Keratinocyte (primary cell): ENCODE data around the gene ABAT. TPM values are rescaled to one million over a fixed set of nuclear protein-coding genes. Genes with fewer than 3 reads are reported as not detected.

ENCODE experiments used
- DNase-seq: peaks from one replicate; pipeline ENCODE4 v3.0.0-alpha.2; 2011; ENCODE audit warnings: low read depth, missing footprints, low spot score
- FAIRE-seq: peaks from 2 replicates; lab custom pipeline; 2011; peaks lifted over from hg19 to GRCh38; lab: Jason Lieb, UNC
- H2AFZ ChIP-seq: 2 replicates; pipeline ENCODE4 v1.6.0; 2012; ENCODE audit warnings: low read length, control low read depth, inconsistent platforms; ENCODE audit not compliant: control insufficient read depth
- H3K27ac ChIP-seq: 2 replicates; pipeline ENCODE4 v1.5.1; 2011; ENCODE audit warnings: low read length; ENCODE audit not compliant: control insufficient read depth, insufficient read depth
- H3K27me3 ChIP-seq: 3 replicates; pipeline ENCODE4 v1.6.0; 2011; ENCODE audit warnings: low read length; ENCODE audit not compliant: control insufficient read depth, insufficient read depth; ENCODE audit errors: extremely low read depth
- H3K36me3 ChIP-seq, 2 experiments: 2 replicates in 1 of 2; 3 replicates in 1 of 2; pipeline ENCODE4 v1.5.1; 2011; ENCODE audit warnings: low read length in 2 of 2, mild to moderate bottlenecking in 1 of 2; ENCODE audit not compliant: control insufficient read depth in 2 of 2, insufficient read depth in 2 of 2; ENCODE audit errors: extremely low read depth in 1 of 2
- H3K4me1 ChIP-seq: 3 replicates; pipeline ENCODE4 v1.5.1; 2011; ENCODE audit warnings: low read length; ENCODE audit not compliant: control insufficient read depth, insufficient read depth; ENCODE audit errors: extremely low read depth
- H3K4me2 ChIP-seq: 3 replicates; pipeline ENCODE4 v1.6.0; 2011; ENCODE audit warnings: low read depth, low read length; ENCODE audit not compliant: control insufficient read depth, insufficient read depth; ENCODE audit errors: extremely low read depth
- H3K4me3 ChIP-seq, 3 experiments: fragments of 200-600 bp in 1 of 3; sonication (generic) in 1 of 3; 2 replicates in 2 of 3; 3 replicates in 1 of 3; pipeline ENCODE4 v1.5.1; 2011 to 2016; ENCODE audit warnings: low read length in 3 of 3, mild to moderate bottlenecking in 3 of 3, control low read depth in 2 of 3, inconsistent platforms in 1 of 3, low read depth in 1 of 3, mixed read lengths in 1 of 3, mixed run types in 1 of 3, moderate library complexity in 1 of 3; ENCODE audit not compliant: control insufficient read depth in 2 of 3, insufficient read depth in 2 of 3; ENCODE audit errors: extremely low read depth in 1 of 3
- H3K79me2 ChIP-seq: 2 replicates; pipeline ENCODE4 v1.6.0; 2012; ENCODE audit warnings: low read length; ENCODE audit not compliant: control insufficient read depth, insufficient read depth
- H3K9ac ChIP-seq: 3 replicates; pipeline ENCODE4 v1.6.0; 2011; ENCODE audit warnings: low read length; ENCODE audit not compliant: control insufficient read depth, insufficient read depth; ENCODE audit errors: extremely low read depth
- H3K9me1 ChIP-seq: 3 replicates; pipeline ENCODE4 v1.6.0; 2011; ENCODE audit warnings: low read length; ENCODE audit not compliant: control insufficient read depth, insufficient read depth; ENCODE audit errors: extremely low read depth
- H3K9me3 ChIP-seq: 2 replicates; pipeline ENCODE4 v1.5.1; 2012; ENCODE audit warnings: low read depth, low read length; ENCODE audit not compliant: control insufficient read depth
- H4K20me1 ChIP-seq: 3 replicates; pipeline ENCODE4 v1.6.0; 2011; ENCODE audit warnings: low read length; ENCODE audit not compliant: control insufficient read depth, insufficient read depth; ENCODE audit errors: extremely low read depth
- CTCF ChIP-seq, 3 experiments: IDR thresholded peaks in 1 of 3; conservative IDR thresholded peaks in 1 of 3; optimal IDR thresholded peaks in 1 of 3; 2 replicates in 2 of 3; 3 replicates in 1 of 3; pipeline versions ENCODE3 to v1.5.1; 2011; ENCODE audit warnings: low read length in 3 of 3, mild to moderate bottlenecking in 3 of 3, moderate library complexity in 2 of 3, control low read depth in 1 of 3, inconsistent platforms in 1 of 3; ENCODE audit not compliant: insufficient read depth in 2 of 3; ENCODE audit errors: extremely low read depth in 1 of 3
- EZH2 ChIP-seq: IDR thresholded peaks from one replicate; pipeline ENCODE4 v1.6.1; 2012; ENCODE audit warnings: inconsistent platforms, mild to moderate bottlenecking, low read length, moderate library complexity
- dilution Hi-C: fragments of 300-500 bp; cut with MboI; formaldehyde crosslinking; loops from one replicate; pipeline ENCODE4 v1.7.0; 2020; ENCODE audit warnings: low sequenced_read_pairs; ENCODE audit not compliant: extremely low pct_ligation_motif_present
- polyA plus RNA-seq, 5 experiments: library from polyadenylated mRNA; depleted of rRNA in 3 of 5; stranded (reverse) in 3 of 5; stranded (forward) in 1 of 5; unstranded in 1 of 5; fragments of >200 nt; gene quantifications; 1 replicate in 1 of 5; 2 replicates in 3 of 5; 3 replicates in 1 of 5; pipeline versions ENCODE4 v1.2.1 to v1.2.3, GENCODE V29; 2011 to 2012; ENCODE audit warnings: missing spikeins in 2 of 5, low read depth in 1 of 5, low replicate concordance in 1 of 5

Gene ABAT
- polyA plus RNA-seq, 1 donor (not counting 4 experiments of a cell fraction or from before 2014, with no cell fraction given), result 13.7 TPM

GRCh38 chr16:8713635-8714172 lies 39.3 kb downstream of the ABAT start:
- peaks cover 4% of the 10 kb centered on the region for H3K9me3 ChIP-seq
- no peaks in the 10 kb centered on the region for H3K79me2 ChIP-seq
- H4K20me1 ChIP-seq, result no peaks in the 10 kb centered on the region
- DNase-seq, result no peak
- H3K9me1 ChIP-seq, result no peaks in the 10 kb centered on the region
- no peak overlapping the region for H3K9ac ChIP-seq
- no peak overlapping the region for H3K4me3 ChIP-seq
- H3K4me1 ChIP-seq, result no peaks in the 10 kb centered on the region
- H2AFZ ChIP-seq, result no peak overlapping the region
- H3K27me3 ChIP-seq, result no peaks in the 10 kb centered on the region
- no peaks in the 10 kb centered on the region for H3K36me3 ChIP-seq
- TF ChIP-seq EZH2, result no peak
- H3K27ac ChIP-seq, result no peak overlapping the region
- FAIRE-seq, result no peak
- dilution Hi-C loops, result no loop called here
- no peak overlapping the region for H3K4me2 ChIP-seq

- no peaks in the 10 kb centered on the region for H3K36me3 ChIP-seq
Measured at GRCh38 chr16:8714174-8714573, 39.8 kb downstream of the ABAT start.

GRCh38 chr16:8714807-8715206 lies 40.4 kb downstream of the ABAT start:
- Histone ChIP-seq H3K27me3 (no peaks in the 10 kb centered on the region), H3K9me1 (no peaks in the 10 kb centered on the region)

More at GRCh38 chr16:8714174-8714573, 39.8 kb downstream of the ABAT start:
- Histone ChIP-seq H3K27me3 (no peaks in the 10 kb centered on the region), H3K4me3 (no peak overlapping the region), H4K20me1 (no peaks in the 10 kb centered on the region), H3K79me2 (no peaks in the 10 kb centered on the region), H3K4me2 (no peak overlapping the region), H3K27ac (no peak overlapping the region), H2AFZ (no peak overlapping the region), H3K4me1 (no peaks in the 10 kb centered on the region), H3K9me1 (no peaks in the 10 kb centered on the region), H3K9me3 (peaks cover 4% of the 10 kb centered on the region), H3K9ac (no peak overlapping the region)
- dilution Hi-C loops, result no loop called here
- DNase-seq (no peak), FAIRE-seq (no peak)
- no peak for TF ChIP-seq EZH2

More at GRCh38 chr16:8714807-8715206, 40.4 kb downstream of the ABAT start:
- Histone ChIP-seq H3K4me3 (no peak overlapping the region), H3K4me2 (no peak overlapping the region), H4K20me1 (no peaks in the 10 kb centered on the region), H3K4me1 (no peaks in the 10 kb centered on the region), H3K79me2 (no peaks in the 10 kb centered on the region), H3K36me3 (no peaks in the 10 kb centered on the region), H3K9me3 (peaks cover 4% of the 10 kb centered on the region), H3K9ac (no peak overlapping the region), H2AFZ (no peak overlapping the region), H3K27ac (no peak overlapping the region)
- TF ChIP-seq EZH2 (no peak), CTCF (optimal IDR thresholded peaks at IDR 0.05 in 1 of 3, IDR thresholded peaks at IDR 0.05 in 1 of 3, conservative IDR thresholded peaks at IDR 0.05 in 1 of 3; ENCODE audit: extremely low read depth in 1 of 3, insufficient read depth in 2 of 3, low read length in 3 of 3) (no peak)
- DNase-seq (no peak), FAIRE-seq (no peak)
- dilution Hi-C loops, result no loop called here
